ENCODE results near the gene F8. TPM values are rescaled to one million over a fixed set of nuclear protein-coding genes. Genes with fewer than 3 reads are reported as not detected.
"Not testable (repeated sequence)": the region's sequence is repeated elsewhere in the genome, so short reads cannot be mapped to it uniquely, and the experiment has no call there.

Gene F8
- polyA plus RNA-seq, 10 donors = 3.3 to 8.1 (median 5.3) TPM

DNA sequence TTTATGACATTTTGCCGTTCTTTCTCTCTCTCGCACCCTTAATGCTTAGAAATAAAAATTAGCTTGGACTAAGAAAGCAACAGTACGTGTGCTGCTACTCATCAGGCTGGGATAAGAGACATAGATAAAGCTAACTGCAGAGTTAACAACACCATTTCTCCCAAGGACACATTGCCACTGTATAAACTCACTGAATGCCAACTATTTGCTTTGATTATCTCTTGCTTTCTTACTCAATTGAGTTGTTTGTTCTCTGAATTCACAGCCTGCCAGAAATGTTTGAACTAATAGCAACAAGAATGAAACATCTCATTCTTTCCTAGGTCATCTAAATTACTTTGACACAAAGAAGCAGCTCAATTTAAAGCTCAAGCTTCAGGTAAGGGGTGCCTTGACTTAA lies 34.6 kb downstream of the F8 start:
- no peak for DNase-seq

DNA sequence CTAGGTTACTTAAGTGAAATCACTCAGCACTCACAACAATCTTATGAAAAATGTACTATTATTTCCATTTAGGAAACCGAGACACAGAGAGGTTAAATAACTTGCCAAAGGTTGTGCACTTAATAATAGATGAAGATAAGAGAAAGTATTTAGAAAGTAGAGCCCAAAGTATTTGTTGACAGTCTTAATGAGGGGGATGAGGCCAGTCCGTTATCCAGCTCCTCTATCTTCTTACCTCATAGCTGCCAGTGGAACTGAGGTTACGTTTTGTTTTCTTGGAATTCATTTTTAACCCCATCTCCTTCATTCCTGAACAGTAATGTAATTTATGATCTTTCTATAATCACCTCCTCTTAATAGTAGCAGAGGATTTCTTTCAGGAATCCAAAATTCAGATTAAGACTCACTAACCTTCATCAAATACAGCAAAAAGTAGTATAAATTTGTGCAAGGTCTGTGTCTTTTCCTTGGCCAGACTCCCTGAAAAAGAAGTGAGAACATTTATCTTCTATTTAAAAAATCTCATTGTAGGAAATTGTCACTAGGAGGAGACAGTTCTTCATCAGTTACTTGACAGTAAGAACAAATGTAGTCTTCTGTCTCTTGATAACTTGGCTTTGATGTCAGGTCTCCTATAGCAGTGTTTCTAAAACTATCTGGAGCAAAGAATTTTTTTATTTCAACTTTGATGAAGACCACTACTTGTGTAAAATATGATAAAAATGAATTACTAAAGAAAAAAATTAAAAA lies 35.5 kb downstream of the F8 start:
- DNase-seq = peak in 1 of 3 donors; percentile 11

DNA sequence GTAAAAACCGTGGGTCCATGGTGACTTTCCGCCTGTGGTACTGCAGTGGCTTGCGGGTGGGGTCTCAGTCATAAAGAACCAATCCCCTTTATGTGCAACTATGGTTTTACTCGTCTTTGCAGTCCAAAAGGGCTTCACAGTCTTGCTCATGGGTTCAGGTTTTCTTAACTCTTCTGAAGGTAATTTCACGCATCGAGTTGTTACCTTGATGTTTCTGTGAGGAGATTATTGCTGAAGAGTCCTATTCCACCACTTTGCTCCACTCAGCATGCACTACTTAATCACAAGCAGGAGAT lies 41.5 kb downstream of the F8 start:
- no peak for DNase-seq

DNA sequence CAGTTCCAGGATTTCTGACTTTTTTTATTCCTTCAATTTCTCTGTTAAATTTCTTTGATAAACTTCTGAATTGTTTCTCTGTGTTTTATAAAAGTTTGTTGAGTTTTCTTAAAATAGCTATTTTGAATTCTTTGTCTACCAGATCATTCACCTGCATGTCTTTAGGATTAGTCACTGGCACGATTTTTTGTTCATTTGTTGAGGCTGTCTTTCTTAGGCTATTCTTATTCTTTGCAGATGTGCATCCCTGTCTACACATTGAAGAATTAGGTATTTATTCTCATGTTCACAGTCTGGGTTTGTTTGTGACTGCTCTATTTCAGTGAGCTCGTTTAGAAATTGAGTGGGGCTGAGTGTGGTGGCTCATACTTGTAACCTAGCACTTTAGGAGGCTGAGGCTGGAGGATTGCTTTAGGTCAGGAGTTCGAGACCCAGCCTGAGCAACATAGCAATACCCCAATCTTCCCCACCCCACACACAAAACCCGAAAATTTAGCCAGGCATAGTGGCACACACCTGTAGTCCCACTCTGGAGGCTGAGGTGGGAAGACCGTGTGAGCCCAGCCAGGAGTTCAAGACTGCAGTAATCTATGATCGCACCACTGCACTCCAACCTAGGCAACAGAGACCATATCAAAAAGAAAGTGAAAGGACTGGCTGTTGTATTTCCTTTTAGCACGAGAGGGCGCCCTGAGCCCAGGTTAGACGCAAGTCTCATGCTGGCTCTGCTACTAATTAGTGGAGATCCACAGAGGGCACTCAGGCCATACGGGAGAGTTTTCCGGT lies 42.0 kb downstream of the F8 start:
- peak; percentile 45 to 79 (median 57) for DNase-seq

DNA sequence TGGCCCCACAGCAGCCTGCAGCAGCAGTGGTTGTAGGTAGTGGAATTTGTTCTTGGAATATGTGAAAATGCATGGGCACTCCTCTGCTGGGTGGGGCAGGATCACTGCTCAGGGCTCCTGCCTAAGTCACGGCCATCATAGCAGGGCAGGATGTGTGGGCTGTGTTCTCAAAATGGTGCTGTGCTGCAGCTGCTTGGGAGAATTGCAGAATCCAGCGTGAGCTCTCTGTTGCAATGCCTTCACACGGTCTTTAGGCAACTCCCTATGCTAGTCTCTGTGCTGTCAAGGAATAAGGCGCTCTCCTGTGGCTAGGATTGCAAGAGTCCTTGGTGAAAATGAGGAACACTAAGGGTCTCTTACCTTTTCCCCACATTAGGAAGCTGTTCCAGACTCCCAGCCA lies 42.9 kb downstream of the F8 start:
- no peak for DNase-seq

DNA sequence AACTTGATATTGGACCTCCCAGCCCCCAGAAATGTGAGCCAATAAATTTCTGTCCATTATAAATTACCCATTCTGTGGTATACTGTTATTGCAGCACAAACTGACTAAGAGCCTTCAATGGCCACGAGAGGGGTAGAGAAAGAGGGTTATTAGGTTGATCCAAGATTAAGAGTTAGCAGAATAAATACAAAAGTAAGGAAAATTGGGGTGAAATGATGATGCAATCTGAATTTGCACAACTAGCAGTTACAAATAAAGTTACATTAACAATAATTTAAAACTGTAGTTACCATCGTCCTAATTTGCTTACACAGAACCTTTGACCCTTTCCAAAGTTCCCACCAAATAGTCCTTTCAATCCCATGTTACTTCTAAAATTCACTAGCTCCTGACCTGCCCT lies 54.2 kb downstream of the F8 start:
- no peak for DNase-seq

DNA sequence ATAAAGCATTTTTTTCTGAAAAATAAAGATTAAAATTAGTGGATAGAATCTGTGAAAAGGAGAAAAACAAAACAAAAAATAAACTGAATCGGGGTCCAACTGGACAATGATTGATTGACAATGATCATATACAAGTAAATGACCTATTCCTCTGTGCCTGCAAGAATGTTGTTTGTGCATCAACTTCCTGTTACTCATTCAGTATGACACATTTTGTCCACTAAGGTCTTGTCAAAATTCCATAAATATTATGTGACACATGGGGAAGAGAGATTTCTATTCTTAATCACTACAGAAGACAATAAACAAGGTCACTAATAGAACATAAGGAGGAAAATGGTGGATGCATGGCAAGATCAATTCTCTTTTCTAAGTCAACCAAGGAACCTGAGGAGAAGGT lies 54.9 kb downstream of the F8 start:
- no peak for DNase-seq

DNA sequence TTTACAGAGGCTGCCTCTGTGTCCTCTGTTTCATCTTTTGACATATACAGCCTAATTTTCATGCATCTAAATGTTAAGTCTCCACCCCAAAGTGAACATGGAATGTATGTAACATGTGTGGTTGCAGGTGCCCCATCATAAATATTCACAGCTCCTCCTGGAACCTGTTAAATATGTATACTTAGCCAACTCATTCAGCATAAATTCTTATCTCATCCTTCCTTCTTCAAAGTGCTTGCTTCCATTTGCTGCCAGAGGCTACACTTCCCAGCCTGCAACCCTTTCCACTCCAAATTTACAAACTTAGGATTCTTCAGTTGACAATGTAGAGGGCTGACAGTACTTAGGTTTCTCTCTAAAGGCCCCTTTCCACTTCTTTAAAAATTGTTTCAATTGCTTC lies 60.6 kb downstream of the F8 start:
- DNase-seq = no peak

DNA sequence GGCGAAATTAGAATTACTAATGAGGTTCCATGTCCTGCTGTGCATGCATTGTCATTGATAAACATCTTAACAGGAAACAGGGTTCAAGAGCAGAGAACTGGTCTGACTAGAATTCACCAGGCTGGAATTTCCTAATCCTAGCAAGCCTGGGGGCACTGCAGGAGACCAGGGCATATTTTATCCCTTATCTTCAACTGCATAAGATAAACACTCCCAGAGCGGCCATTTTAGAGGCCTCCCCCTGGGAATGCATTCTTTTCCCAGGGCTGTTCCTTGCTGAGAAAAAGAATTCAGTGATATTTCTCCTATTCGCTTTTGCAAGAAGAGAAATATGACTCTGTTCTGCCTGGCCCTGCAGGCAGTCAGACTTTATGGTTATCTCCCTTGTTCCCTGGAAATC lies 66.7 kb downstream of the F8 start:
- not testable (repeated sequence) for DNase-seq

DNA sequence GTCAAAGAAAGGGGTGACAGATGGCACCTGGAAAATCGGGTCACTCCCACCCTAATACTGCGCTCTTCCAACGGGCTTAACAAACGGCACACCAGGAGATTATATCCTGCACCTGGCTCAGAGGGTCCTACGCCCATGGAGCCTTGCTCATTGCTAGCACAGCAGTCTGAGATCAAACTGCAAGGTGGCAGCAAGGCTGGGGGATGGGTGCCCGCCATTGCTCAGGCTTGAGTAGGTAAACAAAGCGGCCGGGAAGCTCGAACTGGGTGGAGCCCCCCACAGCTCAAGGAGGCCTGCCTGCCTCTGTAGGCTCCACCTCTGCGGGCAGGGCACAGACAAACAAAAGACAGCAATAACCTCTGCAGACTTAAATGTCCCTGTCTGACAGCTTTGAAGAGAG lies 83.3 kb downstream of the F8 start:
- DNase-seq = not testable (repeated sequence)

DNA sequence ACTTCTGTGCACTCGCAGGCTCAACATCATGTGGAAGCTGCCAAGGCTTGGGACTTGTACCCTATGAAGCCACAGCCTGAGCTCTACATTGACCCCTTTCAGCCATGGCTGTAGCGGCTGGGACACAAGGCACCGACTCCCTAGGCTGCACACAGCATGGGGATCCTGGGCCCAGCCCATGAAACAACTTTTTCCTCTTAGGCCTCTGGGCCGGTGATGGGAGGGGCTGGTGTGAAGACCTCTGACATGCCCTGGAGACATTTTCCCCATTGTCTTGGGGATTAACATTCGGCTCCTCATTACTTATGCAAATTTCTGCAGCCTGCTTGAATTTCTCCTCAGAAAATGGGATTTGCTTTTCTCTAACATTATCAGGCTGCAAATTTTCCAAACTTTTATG lies 97.8 kb downstream of the F8 start:
- DNase-seq = not testable (repeated sequence)

DNA sequence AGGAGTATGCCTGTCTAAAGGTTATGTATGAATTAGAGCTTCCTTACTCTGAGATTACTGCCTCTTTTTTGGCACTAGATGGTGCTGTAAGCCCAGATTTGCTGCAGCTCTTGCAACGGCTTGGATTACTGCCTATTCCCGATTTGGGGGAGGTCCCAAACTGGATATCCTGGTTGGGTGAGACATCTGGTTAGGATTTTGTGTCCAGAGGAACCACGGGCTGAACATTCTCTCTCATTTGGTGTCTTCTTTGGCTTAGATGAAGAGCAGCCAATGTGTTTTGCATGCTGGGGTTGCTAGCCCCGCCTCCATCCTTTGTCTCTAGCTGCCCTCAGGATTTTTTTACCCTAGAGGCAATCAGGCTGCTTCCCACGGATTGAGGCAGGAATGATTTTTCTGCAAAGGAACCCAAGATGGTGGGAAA lies 104.5 kb downstream of the F8 start:
- peak; percentile 66 to 82 (median 75) for DNase-seq

DNA sequence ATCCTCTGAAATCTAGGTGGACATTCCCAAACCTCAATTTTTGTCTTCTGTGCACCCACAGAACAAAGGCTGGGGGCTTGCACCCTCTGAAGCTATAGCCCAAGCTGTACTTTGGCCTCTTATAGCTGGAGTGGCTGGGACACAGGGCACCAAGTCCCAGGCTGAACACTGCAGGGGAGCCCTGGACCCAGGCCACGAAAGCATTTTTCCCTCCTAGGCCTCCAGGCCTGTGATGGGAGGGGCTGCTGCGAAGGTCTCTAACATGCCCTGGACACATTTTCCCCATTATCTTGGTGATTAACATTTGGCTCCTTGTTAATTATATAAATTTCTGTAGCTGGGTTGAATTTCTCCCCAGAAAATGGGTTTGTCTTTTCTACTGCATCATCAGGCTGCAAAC lies 108.5 kb downstream of the F8 start:
- DNase-seq = no peak

DNA sequence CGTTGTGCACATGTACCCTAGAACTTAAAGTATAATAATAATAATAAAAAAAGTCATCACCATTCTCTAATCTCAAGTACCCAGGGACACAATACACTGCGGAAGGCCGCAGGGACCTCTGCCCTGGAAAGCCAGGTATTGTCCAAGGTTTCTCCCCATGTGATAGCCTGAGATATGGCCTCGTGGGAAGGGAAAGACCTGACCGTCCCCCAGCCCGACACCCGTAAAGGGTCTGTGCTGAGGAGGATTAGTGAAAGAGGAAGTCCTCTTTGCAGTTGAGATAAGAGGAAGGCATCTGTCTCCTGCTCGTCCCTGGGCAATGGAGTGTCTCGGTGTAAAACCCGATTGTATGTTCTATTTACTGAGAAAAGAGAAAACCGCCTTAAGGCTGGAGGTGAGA lies 112.0 kb downstream of the F8 start:
- not testable (repeated sequence) for DNase-seq

DNA sequence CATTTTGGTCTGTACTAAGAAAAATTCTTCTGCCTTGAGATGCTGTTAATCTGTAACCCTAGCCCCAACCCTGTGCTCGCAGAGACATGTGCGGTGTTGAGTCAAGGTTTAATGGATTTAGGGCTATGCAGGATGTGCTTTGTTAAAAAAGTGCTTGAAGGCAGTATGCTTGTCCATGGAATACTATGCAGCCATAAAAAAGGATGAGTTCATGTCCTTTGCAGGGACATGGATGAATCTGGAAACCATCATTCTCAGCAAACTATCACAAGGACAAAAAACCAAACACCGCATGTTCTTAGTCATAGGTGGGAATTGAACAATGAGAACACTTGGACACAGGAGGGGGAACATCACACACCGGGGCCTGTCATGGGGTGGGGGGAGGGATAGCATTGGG lies 112.5 kb downstream of the F8 start:
- not testable (repeated sequence) for DNase-seq

DNA sequence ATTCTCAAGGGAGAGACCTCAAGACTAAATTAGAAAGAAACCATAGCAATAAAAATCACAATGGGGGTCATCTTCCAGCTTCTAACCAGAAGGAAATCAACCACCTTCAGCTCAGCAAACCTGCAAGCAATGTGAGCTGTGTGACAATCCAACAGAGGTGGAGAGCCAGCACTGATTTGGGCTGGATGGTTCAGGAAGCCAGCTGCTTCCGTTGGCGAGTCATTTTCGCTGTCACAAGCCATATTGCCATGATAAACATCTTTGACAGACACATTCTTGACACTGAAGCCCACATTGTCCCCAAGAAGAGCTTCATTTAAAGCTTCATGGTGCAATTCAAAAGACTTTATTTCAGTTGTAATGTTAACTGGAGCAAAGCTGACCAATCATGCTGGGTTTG lies 113.7 kb downstream of the F8 start:
- DNase-seq = no peak

DNA sequence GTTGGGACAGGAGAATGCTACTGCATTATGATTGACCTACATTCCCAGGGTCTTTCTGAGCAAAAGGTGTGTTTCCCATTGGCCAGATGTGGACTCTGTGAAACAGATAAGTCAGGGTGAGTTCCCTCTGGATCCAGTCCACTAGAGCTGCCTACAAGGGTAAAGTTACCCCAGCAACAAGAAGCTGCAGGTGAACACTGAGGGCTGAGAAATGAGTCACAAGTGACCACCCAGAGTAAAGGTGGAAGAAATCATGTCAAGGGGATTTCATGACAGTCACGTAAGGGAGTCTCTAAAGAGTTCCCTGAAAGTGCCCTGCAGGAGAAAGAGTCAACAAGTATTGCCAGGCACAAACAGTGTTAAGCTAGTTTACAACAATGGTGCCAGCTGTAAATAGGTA lies 120.1 kb downstream of the F8 start:
- no peak for DNase-seq

DNA sequence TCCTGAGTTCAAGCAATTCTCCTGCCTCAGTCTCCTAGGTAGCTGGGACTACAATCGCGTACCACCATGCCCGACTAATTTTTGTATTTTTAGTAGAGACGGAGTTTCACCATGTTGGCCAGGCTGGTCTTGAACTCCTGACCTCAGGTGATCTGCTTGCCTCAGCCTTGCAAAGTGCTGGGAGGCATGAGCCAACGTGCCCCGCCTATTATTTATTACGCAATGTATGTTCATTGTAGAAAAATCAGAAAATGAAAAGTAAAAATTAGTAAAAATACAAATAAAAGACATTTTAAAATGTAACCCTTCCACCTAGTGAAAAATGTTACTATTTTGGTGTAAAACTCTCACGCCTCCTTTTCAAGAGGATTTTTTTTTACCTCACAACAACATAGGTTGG lies 122.2 kb downstream of the F8 start:
- DNase-seq = no peak

DNA sequence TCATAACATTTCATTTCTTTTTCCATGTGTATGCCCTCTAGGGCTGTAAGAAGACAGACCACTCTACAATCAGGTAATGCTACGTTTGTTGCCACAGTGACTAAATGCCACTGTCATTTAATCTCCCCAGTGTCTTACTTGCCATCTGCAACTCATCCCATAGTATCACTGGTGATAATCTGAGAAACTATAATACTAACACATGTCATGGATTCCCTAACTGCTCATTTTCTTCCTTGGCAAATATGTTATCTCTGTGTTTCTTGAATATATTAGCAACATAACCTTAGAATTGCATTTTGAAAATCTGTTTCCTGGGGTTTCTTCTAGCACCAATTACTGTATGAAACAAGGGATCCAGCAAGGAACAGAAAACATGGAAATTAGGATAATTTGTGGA lies 130.2 kb downstream of the F8 start:
- DNase-seq = no peak

DNA sequence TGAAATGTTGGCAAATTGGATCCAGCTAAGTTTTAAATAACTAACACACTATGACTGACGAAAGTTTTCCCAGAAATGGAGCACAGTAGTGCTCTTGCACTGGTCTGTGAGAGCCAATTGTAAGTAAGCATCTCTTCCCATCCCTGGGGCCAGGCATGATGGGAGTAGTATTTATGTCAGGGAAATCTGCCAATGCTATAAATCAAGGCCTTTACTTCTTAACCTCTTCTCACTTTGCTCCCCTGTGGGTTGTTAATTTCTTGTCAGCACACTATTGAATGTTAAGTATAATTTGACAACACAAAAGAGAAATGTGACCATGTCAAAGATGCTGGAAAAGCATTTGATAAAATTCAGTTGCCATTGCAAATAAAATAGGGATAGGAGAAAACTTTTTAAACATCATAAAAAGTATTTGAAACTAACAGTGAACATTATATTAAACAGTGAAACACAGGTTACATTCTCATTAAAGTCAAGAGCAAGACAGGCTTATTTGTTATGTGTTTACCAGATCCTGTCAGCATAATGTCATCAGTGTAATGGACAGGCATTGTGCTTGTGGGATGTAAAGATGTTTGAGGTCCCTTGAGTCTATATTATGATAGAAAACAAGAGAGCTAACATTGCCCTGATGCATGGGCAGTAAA lies 131.4 kb downstream of the F8 start:
- peak in 1 of 3 donors; percentile 6 for DNase-seq

DNA sequence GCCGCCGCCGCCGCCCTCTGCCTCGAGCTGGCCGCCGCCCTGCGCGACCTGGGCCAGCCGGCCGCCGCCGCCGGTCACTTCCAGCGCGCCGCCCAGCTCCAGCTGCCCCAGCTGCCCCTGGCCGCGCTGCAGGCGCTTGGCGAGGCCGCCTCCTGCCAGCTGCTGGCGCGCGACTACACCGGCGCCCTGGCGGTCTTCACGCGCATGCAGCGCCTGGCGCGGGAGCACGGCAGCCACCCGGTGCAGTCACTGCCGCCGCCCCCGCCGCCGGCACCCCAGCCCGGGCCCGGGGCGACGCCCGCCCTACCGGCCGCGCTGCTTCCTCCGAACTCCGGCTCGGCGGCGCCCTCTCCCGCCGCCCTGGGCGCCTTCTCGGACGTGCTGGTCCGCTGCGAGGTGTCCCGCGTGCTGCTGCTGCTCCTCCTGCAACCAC lies 135.7 kb downstream of the F8 start:
- DNase-seq = not testable (repeated sequence)

DNA sequence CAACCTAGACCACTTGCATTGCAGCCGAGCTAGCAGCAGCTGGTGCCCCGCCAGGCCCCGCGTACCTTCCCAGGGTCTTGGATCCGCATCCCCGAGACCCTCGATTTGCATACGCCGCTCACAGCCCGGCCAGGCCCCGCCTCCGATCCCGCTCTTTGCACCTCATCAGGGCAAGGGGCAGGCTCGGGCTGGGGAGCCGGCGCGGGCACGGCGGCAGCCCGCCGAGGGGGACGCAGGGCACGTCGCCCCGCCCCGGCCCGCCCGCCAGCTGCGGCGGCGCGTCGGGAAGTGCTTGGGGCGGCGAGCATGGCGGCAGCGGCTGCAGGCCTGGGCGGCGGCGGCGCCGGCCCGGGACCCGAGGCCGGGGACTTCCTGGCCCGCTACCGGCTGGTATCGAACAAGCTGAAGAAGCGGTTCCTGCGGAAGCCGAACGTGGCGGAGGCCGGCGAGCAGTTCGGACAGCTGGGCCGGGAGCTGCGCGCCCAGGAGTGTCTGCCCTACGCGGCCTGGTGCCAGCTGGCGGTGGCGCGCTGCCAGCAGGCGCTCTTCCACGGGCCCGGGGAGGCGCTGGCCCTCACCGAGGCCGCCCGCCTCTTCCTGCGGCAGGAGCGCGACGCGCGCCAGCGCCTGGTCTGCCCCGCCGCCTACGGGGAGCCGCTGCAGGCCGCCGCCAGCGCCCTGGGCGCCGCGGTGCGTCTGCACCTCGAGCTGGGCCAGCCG lies 136.3 kb downstream of the F8 start, which contains the start of gene F8A1:
F8A1 (plus strand) TSS at position 287 of the 720 bp plus-strand sequence; CDS start at position 307, 20 bp downstream.
- DNase-seq = not testable (repeated sequence)

Measured in muscle of back (tissue), 11 donors.